22Rv1 (cell line): ENCODE results near the gene SIPA1L3.

ENCODE experiments used
- CTCF ChIP-seq: fragments of 450-650 bp; IDR thresholded peaks from 2 replicates; pipeline ENCODE4 v1.5.1; 2017; ENCODE audit warnings: mild to moderate bottlenecking
- ZFX ChIP-seq: fragments of 450-650 bp; IDR thresholded peaks from 2 replicates; pipeline ENCODE4 v1.6.1; 2017; ENCODE audit warnings: antibody characterized with exemption, borderline replicate concordance

- TF ChIP-seq CTCF: no peak
- no peak for TF ChIP-seq ZFX
Observed at GRCh38 chr19:38252385-38252784, 345.4 kb downstream of the SIPA1L3 start.
